ENCODE results near the gene KLLN. TPM values are rescaled to one million over a fixed set of nuclear protein-coding genes. Genes with fewer than 3 reads are reported as not detected.

Gene KLLN
- total and polyA plus RNA-seq, 2 of the 13 experiments (the other 11 are each of a cell fraction or from before 2014, with no cell fraction given): 0.08 to 0.44 TPM

DNA sequence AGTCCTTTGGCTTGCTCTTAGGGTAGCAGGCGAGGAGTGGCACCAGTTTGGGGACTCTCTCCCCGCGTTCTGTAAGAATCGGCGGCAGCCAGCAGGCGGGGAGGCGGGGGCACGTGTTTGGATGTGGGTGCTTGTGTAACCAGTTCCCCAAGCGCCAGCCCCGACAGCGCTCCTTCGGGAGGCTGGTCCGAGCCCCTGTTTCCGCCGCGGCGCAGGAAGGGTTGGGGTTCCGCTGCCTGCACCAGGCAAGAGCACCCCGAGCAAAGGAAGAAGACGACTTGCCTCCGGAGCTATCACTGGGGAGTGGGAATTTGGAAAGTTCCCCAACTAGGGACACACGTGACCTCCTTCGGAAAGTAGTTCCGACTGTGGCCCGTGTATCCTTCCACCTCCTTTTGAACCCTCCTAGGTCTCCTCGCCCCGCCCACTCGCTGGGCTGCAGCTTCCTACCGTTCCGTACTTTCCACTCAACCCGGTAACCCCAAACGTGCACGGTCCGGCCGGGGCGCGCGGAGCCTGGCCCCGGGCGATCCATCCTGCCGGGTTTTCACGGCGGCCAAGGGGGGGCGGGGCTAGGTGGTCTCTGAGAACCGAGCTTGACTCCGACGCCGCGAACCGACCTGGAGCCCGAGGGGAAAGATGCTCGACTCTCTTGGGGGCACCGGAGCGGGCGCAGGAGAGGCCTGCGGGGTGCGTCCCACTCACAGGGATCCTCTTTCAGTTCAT lies 1.2 kb downstream of the KLLN start (continued):
- TF ChIP-seq, protein P1, sequence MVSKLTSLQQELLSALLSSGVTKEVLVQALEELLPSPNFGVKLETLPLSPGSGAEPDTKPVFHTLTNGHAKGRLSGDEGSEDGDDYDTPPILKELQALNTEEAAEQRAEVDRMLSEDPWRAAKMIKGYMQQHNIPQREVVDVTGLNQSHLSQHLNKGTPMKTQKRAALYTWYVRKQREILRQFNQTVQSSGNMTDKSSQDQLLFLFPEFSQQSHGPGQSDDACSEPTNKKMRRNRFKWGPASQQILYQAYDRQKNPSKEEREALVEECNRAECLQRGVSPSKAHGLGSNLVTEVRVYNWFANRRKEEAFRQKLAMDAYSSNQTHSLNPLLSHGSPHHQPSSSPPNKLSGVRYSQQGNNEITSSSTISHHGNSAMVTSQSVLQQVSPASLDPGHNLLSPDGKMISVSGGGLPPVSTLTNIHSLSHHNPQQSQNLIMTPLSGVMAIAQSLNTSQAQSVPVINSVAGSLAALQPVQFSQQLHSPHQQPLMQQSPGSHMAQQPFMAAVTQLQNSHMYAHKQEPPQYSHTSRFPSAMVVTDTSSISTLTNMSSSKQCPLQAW (CRISPR knock-in tag; IDR thresholded peaks at IDR 0.05): peak; percentile 71
- no peak for TF ChIP-seq MAFF (IDR thresholded peaks at IDR 0.05; ENCODE audit: low read depth, low read length)
- peak; percentile 55; the same call in 1 of the 2 replicates for TF ChIP-seq FOXC1 (CRISPR knock-in tag; IDR thresholded peaks at IDR 0.05; ENCODE audit: borderline replicate concordance)
- TF ChIP-seq ATF1 (CRISPR knock-in tag; IDR thresholded peaks at IDR 0.05): peak; percentile 75
- peak; percentile 71; the same call in 1 of the 2 replicates for TF ChIP-seq TOE1 (CRISPR knock-in tag; IDR thresholded peaks at IDR 0.05)
- TF ChIP-seq, protein P2, sequence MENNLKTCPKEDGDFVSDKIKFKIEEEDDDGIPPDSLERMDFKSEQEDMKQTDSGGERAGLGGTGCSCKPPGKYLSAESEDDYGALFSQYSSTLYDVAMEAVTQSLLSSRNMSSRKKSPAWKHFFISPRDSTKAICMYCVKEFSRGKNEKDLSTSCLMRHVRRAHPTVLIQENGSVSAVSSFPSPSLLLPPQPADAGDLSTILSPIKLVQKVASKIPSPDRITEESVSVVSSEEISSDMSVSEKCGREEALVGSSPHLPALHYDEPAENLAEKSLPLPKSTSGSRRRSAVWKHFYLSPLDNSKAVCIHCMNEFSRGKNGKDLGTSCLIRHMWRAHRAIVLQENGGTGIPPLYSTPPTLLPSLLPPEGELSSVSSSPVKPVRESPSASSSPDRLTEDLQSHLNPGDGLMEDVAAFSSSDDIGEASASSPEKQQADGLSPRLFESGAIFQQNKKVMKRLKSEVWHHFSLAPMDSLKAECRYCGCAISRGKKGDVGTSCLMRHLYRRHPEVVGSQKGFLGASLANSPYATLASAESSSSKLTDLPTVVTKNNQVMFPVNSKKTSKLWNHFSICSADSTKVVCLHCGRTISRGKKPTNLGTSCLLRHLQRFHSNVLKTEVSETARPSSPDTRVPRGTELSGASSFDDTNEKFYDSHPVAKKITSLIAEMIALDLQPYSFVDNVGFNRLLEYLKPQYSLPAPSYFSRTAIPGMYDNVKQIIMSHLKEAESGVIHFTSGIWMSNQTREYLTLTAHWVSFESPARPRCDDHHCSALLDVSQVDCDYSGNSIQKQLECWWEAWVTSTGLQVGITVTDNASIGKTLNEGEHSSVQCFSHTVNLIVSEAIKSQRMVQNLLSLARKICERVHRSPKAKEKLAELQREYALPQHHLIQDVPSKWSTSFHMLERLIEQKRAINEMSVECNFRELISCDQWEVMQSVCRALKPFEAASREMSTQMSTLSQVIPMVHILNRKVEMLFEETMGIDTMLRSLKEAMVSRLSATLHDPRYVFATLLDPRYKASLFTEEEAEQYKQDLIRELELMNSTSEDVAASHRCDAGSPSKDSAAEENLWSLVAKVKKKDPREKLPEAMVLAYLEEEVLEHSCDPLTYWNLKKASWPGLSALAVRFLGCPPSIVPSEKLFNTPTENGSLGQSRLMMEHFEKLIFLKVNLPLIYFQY (CRISPR knock-in tag; IDR thresholded peaks at IDR 0.05; ENCODE audit: borderline replicate concordance): peak; percentile 88
- TF ChIP-seq MZF1 (CRISPR knock-in tag; IDR thresholded peaks at IDR 0.05; ENCODE audit: borderline replicate concordance): 0 out of 2 replicates have a peak, but pooled peaks have one; percentile 34
- TF ChIP-seq, protein P3, sequence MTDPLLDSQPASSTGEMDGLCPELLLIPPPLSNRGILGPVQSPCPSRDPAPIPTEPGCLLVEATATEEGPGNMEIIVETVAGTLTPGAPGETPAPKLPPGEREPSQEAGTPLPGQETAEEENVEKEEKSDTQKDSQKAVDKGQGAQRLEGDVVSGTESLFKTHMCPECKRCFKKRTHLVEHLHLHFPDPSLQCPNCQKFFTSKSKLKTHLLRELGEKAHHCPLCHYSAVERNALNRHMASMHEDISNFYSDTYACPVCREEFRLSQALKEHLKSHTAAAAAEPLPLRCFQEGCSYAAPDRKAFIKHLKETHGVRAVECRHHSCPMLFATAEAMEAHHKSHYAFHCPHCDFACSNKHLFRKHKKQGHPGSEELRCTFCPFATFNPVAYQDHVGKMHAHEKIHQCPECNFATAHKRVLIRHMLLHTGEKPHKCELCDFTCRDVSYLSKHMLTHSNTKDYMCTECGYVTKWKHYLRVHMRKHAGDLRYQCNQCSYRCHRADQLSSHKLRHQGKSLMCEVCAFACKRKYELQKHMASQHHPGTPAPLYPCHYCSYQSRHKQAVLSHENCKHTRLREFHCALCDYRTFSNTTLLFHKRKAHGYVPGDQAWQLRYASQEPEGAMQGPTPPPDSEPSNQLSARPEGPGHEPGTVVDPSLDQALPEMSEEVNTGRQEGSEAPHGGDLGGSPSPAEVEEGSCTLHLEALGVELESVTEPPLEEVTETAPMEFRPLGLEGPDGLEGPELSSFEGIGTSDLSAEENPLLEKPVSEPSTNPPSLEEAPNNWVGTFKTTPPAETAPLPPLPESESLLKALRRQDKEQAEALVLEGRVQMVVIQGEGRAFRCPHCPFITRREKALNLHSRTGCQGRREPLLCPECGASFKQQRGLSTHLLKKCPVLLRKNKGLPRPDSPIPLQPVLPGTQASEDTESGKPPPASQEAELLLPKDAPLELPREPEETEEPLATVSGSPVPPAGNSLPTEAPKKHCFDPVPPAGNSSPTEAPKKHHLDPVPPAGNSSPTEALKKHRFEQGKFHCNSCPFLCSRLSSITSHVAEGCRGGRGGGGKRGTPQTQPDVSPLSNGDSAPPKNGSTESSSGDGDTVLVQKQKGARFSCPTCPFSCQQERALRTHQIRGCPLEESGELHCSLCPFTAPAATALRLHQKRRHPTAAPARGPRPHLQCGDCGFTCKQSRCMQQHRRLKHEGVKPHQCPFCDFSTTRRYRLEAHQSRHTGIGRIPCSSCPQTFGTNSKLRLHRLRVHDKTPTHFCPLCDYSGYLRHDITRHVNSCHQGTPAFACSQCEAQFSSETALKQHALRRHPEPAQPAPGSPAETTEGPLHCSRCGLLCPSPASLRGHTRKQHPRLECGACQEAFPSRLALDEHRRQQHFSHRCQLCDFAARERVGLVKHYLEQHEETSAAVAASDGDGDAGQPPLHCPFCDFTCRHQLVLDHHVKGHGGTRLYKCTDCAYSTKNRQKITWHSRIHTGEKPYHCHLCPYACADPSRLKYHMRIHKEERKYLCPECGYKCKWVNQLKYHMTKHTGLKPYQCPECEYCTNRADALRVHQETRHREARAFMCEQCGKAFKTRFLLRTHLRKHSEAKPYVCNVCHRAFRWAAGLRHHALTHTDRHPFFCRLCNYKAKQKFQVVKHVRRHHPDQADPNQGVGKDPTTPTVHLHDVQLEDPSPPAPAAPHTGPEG (CRISPR knock-in tag; IDR thresholded peaks at IDR 0.05): peak; percentile 90
- TF ChIP-seq, protein P4, sequence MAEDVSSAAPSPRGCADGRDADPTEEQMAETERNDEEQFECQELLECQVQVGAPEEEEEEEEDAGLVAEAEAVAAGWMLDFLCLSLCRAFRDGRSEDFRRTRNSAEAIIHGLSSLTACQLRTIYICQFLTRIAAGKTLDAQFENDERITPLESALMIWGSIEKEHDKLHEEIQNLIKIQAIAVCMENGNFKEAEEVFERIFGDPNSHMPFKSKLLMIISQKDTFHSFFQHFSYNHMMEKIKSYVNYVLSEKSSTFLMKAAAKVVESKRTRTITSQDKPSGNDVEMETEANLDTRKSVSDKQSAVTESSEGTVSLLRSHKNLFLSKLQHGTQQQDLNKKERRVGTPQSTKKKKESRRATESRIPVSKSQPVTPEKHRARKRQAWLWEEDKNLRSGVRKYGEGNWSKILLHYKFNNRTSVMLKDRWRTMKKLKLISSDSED (CRISPR knock-in tag; IDR thresholded peaks at IDR 0.05): no peak
- TF ChIP-seq SOX6 (IDR thresholded peaks at IDR 0.05): no peak
- peak; percentile 83; the same call in 1 of the 2 replicates for TF ChIP-seq SOX6 (CRISPR knock-in tag; IDR thresholded peaks at IDR 0.05)
- TF ChIP-seq KLF11 (CRISPR knock-in tag; IDR thresholded peaks at IDR 0.05): peak; percentile 74; the same call in 1 of the 2 replicates
- TF ChIP-seq, protein P5, sequence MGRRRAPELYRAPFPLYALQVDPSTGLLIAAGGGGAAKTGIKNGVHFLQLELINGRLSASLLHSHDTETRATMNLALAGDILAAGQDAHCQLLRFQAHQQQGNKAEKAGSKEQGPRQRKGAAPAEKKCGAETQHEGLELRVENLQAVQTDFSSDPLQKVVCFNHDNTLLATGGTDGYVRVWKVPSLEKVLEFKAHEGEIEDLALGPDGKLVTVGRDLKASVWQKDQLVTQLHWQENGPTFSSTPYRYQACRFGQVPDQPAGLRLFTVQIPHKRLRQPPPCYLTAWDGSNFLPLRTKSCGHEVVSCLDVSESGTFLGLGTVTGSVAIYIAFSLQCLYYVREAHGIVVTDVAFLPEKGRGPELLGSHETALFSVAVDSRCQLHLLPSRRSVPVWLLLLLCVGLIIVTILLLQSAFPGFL (CRISPR knock-in tag; IDR thresholded peaks at IDR 0.05): 0 out of 2 replicates have a peak, but pooled peaks have one; percentile 37
- peak; percentile 66 for TF ChIP-seq RBM39 (IDR thresholded peaks at IDR 0.05; ENCODE audit: low read depth, low read length, poor library complexity, severe bottlenecking)

Data from HepG2 (cell line).